Measurements from ENCODE around the gene SEMA5A. TPM values are rescaled to one million over a fixed set of nuclear protein-coding genes. Genes with fewer than 3 reads are reported as not detected.

Gene SEMA5A
- total RNA-seq, 1 donor, result 42.3 TPM

GRCh38 chr5:9165546-9165945 is 380.3 kb downstream of the SEMA5A start:
- TF ChIP-seq CTCF (IDR thresholded peaks at IDR 0.05; ENCODE audit: extremely low read depth, low read depth, low read length), result no peak
- no peak overlapping the region for H3K27ac ChIP-seq (ENCODE audit: low read depth, low read length)
- H3K9me3 ChIP-seq (ENCODE audit: low read depth, low read length), result no peaks in the 10 kb centered on the region
- H2AFZ ChIP-seq (ENCODE audit: low read length), result no peak overlapping the region
- H4K20me1 ChIP-seq (ENCODE audit: insufficient read depth, low read length), result no peaks in the 10 kb centered on the region
- DNase-seq (ENCODE audit: insufficient read length, low spot score, missing footprints), result no peak
- no peaks in the 10 kb centered on the region for H3K79me2 ChIP-seq (ENCODE audit: insufficient read depth, low read length)
- no peak overlapping the region for H3K4me2 ChIP-seq (ENCODE audit: insufficient read depth, low read length)
- H3K27me3 ChIP-seq (ENCODE audit: insufficient read depth, low read length), result no peaks in the 10 kb centered on the region
- peaks cover 18% of the 10 kb centered on the region for H3K4me1 ChIP-seq (ENCODE audit: insufficient read depth, low read length)
- no peaks in the 10 kb centered on the region for H3K36me3 ChIP-seq (ENCODE audit: insufficient read depth, low read length)
- no peak overlapping the region for H3K4me3 ChIP-seq (ENCODE audit: insufficient read depth, low read length)

- DNase-seq (ENCODE audit: insufficient read length, low spot score, missing footprints), result no peak
- Histone ChIP-seq H3K4me1 (ENCODE audit: insufficient read depth, low read length) (no peaks in the 10 kb centered on the region), H4K20me1 (ENCODE audit: insufficient read depth, low read length) (no peaks in the 10 kb centered on the region), H2AFZ (ENCODE audit: low read length) (no peak overlapping the region), H3K4me3 (ENCODE audit: insufficient read depth, low read length) (no peak overlapping the region), H3K36me3 (ENCODE audit: insufficient read depth, low read length) (no peaks in the 10 kb centered on the region), H3K27ac (ENCODE audit: low read depth, low read length) (no peak overlapping the region), H3K4me2 (ENCODE audit: insufficient read depth, low read length) (no peak overlapping the region), H3K9me3 (ENCODE audit: low read depth, low read length) (no peaks in the 10 kb centered on the region), H3K79me2 (ENCODE audit: insufficient read depth, low read length) (no peaks in the 10 kb centered on the region), H3K27me3 (ENCODE audit: insufficient read depth, low read length) (no peaks in the 10 kb centered on the region)
- TF ChIP-seq CTCF (IDR thresholded peaks at IDR 0.05; ENCODE audit: extremely low read depth, low read depth, low read length), result no peak
These were observed 385.1 kb downstream of the SEMA5A start for GRCh38 chr5:9160747-9161146.

- no peaks in the 10 kb centered on the region for H4K20me1 ChIP-seq (ENCODE audit: insufficient read depth, low read length)
- no peaks in the 10 kb centered on the region for H3K79me2 ChIP-seq (ENCODE audit: insufficient read depth, low read length)
- no peak overlapping the region for H2AFZ ChIP-seq (ENCODE audit: low read length)
- TF ChIP-seq CTCF (IDR thresholded peaks at IDR 0.05; ENCODE audit: extremely low read depth, low read depth, low read length), result no peak
- no peak overlapping the region for H3K4me3 ChIP-seq (ENCODE audit: insufficient read depth, low read length)
- H3K36me3 ChIP-seq (ENCODE audit: insufficient read depth, low read length), result no peaks in the 10 kb centered on the region
- H3K9me3 ChIP-seq (ENCODE audit: low read depth, low read length), result no peaks in the 10 kb centered on the region
- H3K4me2 ChIP-seq (ENCODE audit: insufficient read depth, low read length), result no peak overlapping the region
- no peaks in the 10 kb centered on the region for H3K27me3 ChIP-seq (ENCODE audit: insufficient read depth, low read length)
- H3K4me1 ChIP-seq (ENCODE audit: insufficient read depth, low read length), result no peaks in the 10 kb centered on the region
- H3K27ac ChIP-seq (ENCODE audit: low read depth, low read length), result no peak overlapping the region
- peak; percentile 54 for DNase-seq (ENCODE audit: insufficient read length, low spot score, missing footprints)
These were observed 388.1 kb downstream of the SEMA5A start for GRCh38 chr5:9157811-9158210.

GRCh38 chr5:9157020-9157419 is 388.9 kb downstream of the SEMA5A start:
- no peak for TF ChIP-seq CTCF (IDR thresholded peaks at IDR 0.05; ENCODE audit: extremely low read depth, low read depth, low read length)
- no peaks in the 10 kb centered on the region for H4K20me1 ChIP-seq (ENCODE audit: insufficient read depth, low read length)
- H3K4me3 ChIP-seq (ENCODE audit: insufficient read depth, low read length), result no peak overlapping the region
- H3K27me3 ChIP-seq (ENCODE audit: insufficient read depth, low read length), result no peaks in the 10 kb centered on the region
- H3K79me2 ChIP-seq (ENCODE audit: insufficient read depth, low read length), result no peaks in the 10 kb centered on the region
- no peaks in the 10 kb centered on the region for H3K4me1 ChIP-seq (ENCODE audit: insufficient read depth, low read length)
- no peak for DNase-seq (ENCODE audit: insufficient read length, low spot score, missing footprints)
- H3K36me3 ChIP-seq (ENCODE audit: insufficient read depth, low read length), result no peaks in the 10 kb centered on the region
- H2AFZ ChIP-seq (ENCODE audit: low read length), result no peak overlapping the region
- no peak overlapping the region for H3K27ac ChIP-seq (ENCODE audit: low read depth, low read length)
- H3K9me3 ChIP-seq (ENCODE audit: low read depth, low read length), result no peaks in the 10 kb centered on the region
- H3K4me2 ChIP-seq (ENCODE audit: insufficient read depth, low read length), result no peak overlapping the region

All from osteoblast (primary cell).